NCI-H524 treated with DMSO at 0.1 percent for 48 hours (cell line): ENCODE data around the gene NPRL2.
"Not testable (repeated sequence)": the region's sequence is repeated elsewhere in the genome, so short reads cannot be mapped to it uniquely, and the experiment has no call there.

Experiments used
- DNase-seq: peaks from one replicate; lab custom pipeline; 2025; lab: John Stamatoyannopoulos, UW

NPRL2 gene

GRCh38 chr3:50327129-50327528, 23.4 kb downstream of the NPRL2 start:
- DNase-seq, result no peak

- no peak for DNase-seq
Measured at GRCh38 chr3:50326182-50326541, 24.4 kb downstream of the NPRL2 start.

- DNase-seq, result no peak
Measured at GRCh38 chr3:50325497-50326181, 24.9 kb downstream of the NPRL2 start.

- DNase-seq, result no peak
Measured at GRCh38 chr3:50325113-50325480, 25.5 kb downstream of the NPRL2 start.

- DNase-seq, result peak; percentile 3
Measured at GRCh38 chr3:50324351-50325112, 26.0 kb downstream of the NPRL2 start.

- no peak for DNase-seq
Measured at GRCh38 chr3:50323614-50324199, 26.9 kb downstream of the NPRL2 start.

GRCh38 chr3:50323092-50323600, 27.4 kb downstream of the NPRL2 start:
- no peak for DNase-seq

- DNase-seq, result no peak
Measured at GRCh38 chr3:50322386-50323091, 28.0 kb downstream of the NPRL2 start, which contains the start of gene HYAL2. Gene HYAL2 (minus strand): TSS chr3:50322745. CDS start chr3:50320489, 2,256 bp downstream.

- DNase-seq, result no peak
Measured at GRCh38 chr3:50322115-50322385, 28.5 kb downstream of the NPRL2 start.

- DNase-seq, result no peak
Measured at GRCh38 chr3:50321336-50322114, 29.1 kb downstream of the NPRL2 start.

- DNase-seq, result no peak
Measured at GRCh38 chr3:50320853-50321335, 29.7 kb downstream of the NPRL2 start.

- DNase-seq, result no peak
Measured at GRCh38 chr3:50319894-50320625, 30.5 kb downstream of the NPRL2 start.

- DNase-seq, result no peak
Measured at GRCh38 chr3:50319181-50319893, 31.2 kb downstream of the NPRL2 start.

GRCh38 chr3:50318615-50319014, 32.0 kb downstream of the NPRL2 start:
- no peak for DNase-seq

- DNase-seq, result no peak
Measured at GRCh38 chr3:50318163-50318562, 32.4 kb downstream of the NPRL2 start.

- no peak for DNase-seq
Measured at GRCh38 chr3:50317300-50317699, 33.3 kb downstream of the NPRL2 start.

- no peak for DNase-seq
Measured at GRCh38 chr3:50316657-50317242, 33.8 kb downstream of the NPRL2 start.

- DNase-seq, result no peak
Measured at GRCh38 chr3:50314816-50315215, 35.8 kb downstream of the NPRL2 start.

- DNase-seq, result no peak
Measured at GRCh38 chr3:50314342-50314741, 36.2 kb downstream of the NPRL2 start.

GRCh38 chr3:50312041-50312440, 38.5 kb downstream of the NPRL2 start:
- not testable (repeated sequence) for DNase-seq
